ENCODE measurements around the gene LRP4. TPM values are rescaled to one million over a fixed set of nuclear protein-coding genes. Genes with fewer than 3 reads are reported as not detected.
"Not testable (repeated sequence)": the region's sequence is repeated elsewhere in the genome, so short reads cannot be mapped to it uniquely, and the experiment has no call there.

LRP4 gene
- polyA plus RNA-seq, result 1 to 10 TPM; 2.6 to 8.2 TPM

- 1% methylated on average over 42 to 97 of the region's 97 CpGs for WGBS, 2 donors
- Histone ChIP-seq H3K36me3 (ENCODE audit: control insufficient read depth in 2 of 2, insufficient read depth in 2 of 2, low read length in 1 of 2) (no peaks in the 10 kb centered on the region), H3K4me1 (ENCODE audit: control insufficient read depth in 2 of 2, insufficient read depth in 2 of 2, low read length in 1 of 2) (peaks cover 0 to 7% of the 10 kb centered on the region in 2 donors), H3K27ac (ENCODE audit: low read depth in 2 of 2, low read length in 1 of 2) (peak within 1 kb of the TSS; percentile 8 to 57), H3K27me3 (ENCODE audit: control insufficient read depth in 1 of 2, insufficient read depth in 2 of 2, low read length in 2 of 2) (no peaks in the 10 kb centered on the region), H3K9me3 (ENCODE audit: control insufficient read depth in 2 of 2, insufficient read depth in 1 of 2, low read depth in 1 of 2, low read length in 1 of 2) (no peaks in the 10 kb centered on the region), H3K4me3 (ENCODE audit: low read depth in 1 of 2, low read length in 2 of 2) (peak within 1 kb of the TSS; percentile 63 to 80)
These were observed at the start of gene LRP4 for GRCh38 chr11:46918083-46918787. LRP4 (minus strand) TSS chr11:46918550; CDS start chr11:46918379, 171 bp downstream.

- WGBS, 2 donors, result 96 to 97% methylated on average over 2 of the region's 2 CpGs
These were observed 49.6 kb upstream of the LRP4 start for GRCh38 chr11:46967962-46968361.

GRCh38 chr11:46966773-46967172 lies 48.4 kb upstream of the LRP4 start:
- WGBS, 2 donors, result 70 to 80% methylated on average over 2 of the region's 2 CpGs
- Histone ChIP-seq H3K27ac (ENCODE audit: low read depth in 2 of 2, low read length in 1 of 2) (no peak overlapping the region), H3K27me3 (ENCODE audit: control insufficient read depth in 1 of 2, insufficient read depth in 2 of 2, low read length in 2 of 2) (no peaks in the 10 kb centered on the region), H3K4me1 (ENCODE audit: control insufficient read depth in 2 of 2, insufficient read depth in 2 of 2, low read length in 1 of 2) (no peaks in the 10 kb centered on the region), H3K4me3 (ENCODE audit: low read depth in 1 of 2, low read length in 2 of 2) (no peak overlapping the region), H3K36me3 (ENCODE audit: control insufficient read depth in 2 of 2, insufficient read depth in 2 of 2, low read length in 1 of 2) (no peaks in the 10 kb centered on the region), H3K9me3 (ENCODE audit: control insufficient read depth in 2 of 2, insufficient read depth in 1 of 2, low read depth in 1 of 2, low read length in 1 of 2) (no peaks in the 10 kb centered on the region)

More at GRCh38 chr11:46967962-46968361, 49.6 kb upstream of the LRP4 start:
- Histone ChIP-seq H3K27ac (ENCODE audit: low read depth in 2 of 2, low read length in 1 of 2) (no peak overlapping the region), H3K4me1 (ENCODE audit: control insufficient read depth in 2 of 2, insufficient read depth in 2 of 2, low read length in 1 of 2) (no peaks in the 10 kb centered on the region), H3K27me3 (ENCODE audit: control insufficient read depth in 1 of 2, insufficient read depth in 2 of 2, low read length in 2 of 2) (no peaks in the 10 kb centered on the region), H3K36me3 (ENCODE audit: control insufficient read depth in 2 of 2, insufficient read depth in 2 of 2, low read length in 1 of 2) (no peaks in the 10 kb centered on the region), H3K4me3 (ENCODE audit: low read depth in 1 of 2, low read length in 2 of 2) (no peak overlapping the region), H3K9me3 (ENCODE audit: control insufficient read depth in 2 of 2, insufficient read depth in 1 of 2, low read depth in 1 of 2, low read length in 1 of 2) (no peaks in the 10 kb centered on the region)

- WGBS, 2 donors, result 98% methylated on average over 3 of the region's 3 CpGs
- H3K4me1 ChIP-seq (ENCODE audit: control insufficient read depth in 2 of 2, insufficient read depth in 2 of 2, low read length in 1 of 2), result no peaks in the 10 kb centered on the region
- no peaks in the 10 kb centered on the region for H3K36me3 ChIP-seq (ENCODE audit: control insufficient read depth in 2 of 2, insufficient read depth in 2 of 2, low read length in 1 of 2)
- no peaks in the 10 kb centered on the region for H3K27me3 ChIP-seq (ENCODE audit: control insufficient read depth in 1 of 2, insufficient read depth in 2 of 2, low read length in 2 of 2)
- H3K27ac ChIP-seq (ENCODE audit: low read depth in 2 of 2, low read length in 1 of 2), result no peak overlapping the region
- no peak overlapping the region for H3K4me3 ChIP-seq (ENCODE audit: low read depth in 1 of 2, low read length in 2 of 2)
- H3K9me3 ChIP-seq (ENCODE audit: control insufficient read depth in 2 of 2, insufficient read depth in 1 of 2, low read depth in 1 of 2, low read length in 1 of 2), result no peaks in the 10 kb centered on the region
These were observed 45.5 kb upstream of the LRP4 start for GRCh38 chr11:46963844-46964243.

DNA sequence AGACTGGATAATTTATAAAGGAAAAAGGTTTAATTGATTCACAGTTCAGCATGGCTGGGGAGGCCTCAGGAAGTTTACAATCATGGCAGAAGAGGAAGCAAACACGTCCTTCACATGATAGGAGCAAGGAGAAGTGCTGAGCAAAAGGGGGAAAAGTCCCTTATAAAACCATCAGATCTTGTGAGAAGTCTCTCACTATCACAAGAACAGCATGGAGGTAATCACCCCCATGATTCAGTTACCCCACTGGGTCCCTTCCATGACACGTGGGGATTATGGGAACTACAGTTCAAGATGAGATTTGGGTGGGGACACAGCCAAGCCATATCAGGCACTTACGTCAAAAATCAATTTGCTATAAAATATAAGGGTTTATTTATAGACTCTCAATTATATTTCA lies 43.5 kb upstream of the LRP4 start:
- not testable (repeated sequence) for H3K4me3 ChIP-seq (ENCODE audit: low read depth in 1 of 2, low read length in 2 of 2); H3K27me3 ChIP-seq (ENCODE audit: control insufficient read depth in 1 of 2, insufficient read depth in 2 of 2, low read length in 2 of 2); H3K4me1 ChIP-seq (ENCODE audit: control insufficient read depth in 2 of 2, insufficient read depth in 2 of 2, low read length in 1 of 2); H3K9me3 ChIP-seq (ENCODE audit: control insufficient read depth in 2 of 2, insufficient read depth in 1 of 2, low read depth in 1 of 2, low read length in 1 of 2); H3K27ac ChIP-seq (ENCODE audit: low read depth in 2 of 2, low read length in 1 of 2); H3K36me3 ChIP-seq (ENCODE audit: control insufficient read depth in 2 of 2, insufficient read depth in 2 of 2, low read length in 1 of 2)
- WGBS, 2 donors, result 93 to 96% methylated on average over 3 of the region's 3 CpGs

DNA sequence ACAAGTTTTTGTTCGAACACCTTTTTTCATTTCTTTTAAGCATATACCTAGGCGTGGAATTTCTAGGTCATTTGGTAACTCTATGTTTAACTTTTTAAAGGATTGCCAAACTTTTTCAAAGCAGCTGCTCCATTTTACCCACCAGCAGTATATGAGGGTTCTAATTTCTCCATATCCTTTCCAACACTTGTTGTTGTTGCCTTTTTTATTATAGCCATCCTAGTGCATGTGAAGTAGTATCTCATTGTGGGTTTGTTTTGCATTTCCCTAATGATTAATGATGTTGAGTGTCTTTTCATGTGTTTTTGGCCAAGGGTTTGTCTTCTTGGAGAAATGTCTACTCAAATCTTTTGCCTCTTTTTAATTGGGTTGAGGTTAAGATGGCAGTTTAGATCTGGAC lies 42.7 kb upstream of the LRP4 start:
- WGBS, 2 donors, result 97% methylated on average over 2 of the region's 2 CpGs
- Histone ChIP-seq H3K27ac (ENCODE audit: low read depth in 2 of 2, low read length in 1 of 2) (no peak overlapping the region), H3K36me3 (ENCODE audit: control insufficient read depth in 2 of 2, insufficient read depth in 2 of 2, low read length in 1 of 2) (no peaks in the 10 kb centered on the region), H3K27me3 (ENCODE audit: control insufficient read depth in 1 of 2, insufficient read depth in 2 of 2, low read length in 2 of 2) (no peaks in the 10 kb centered on the region), H3K4me1 (ENCODE audit: control insufficient read depth in 2 of 2, insufficient read depth in 2 of 2, low read length in 1 of 2) (no peaks in the 10 kb centered on the region), H3K9me3 (ENCODE audit: control insufficient read depth in 2 of 2, insufficient read depth in 1 of 2, low read depth in 1 of 2, low read length in 1 of 2) (no peaks in the 10 kb centered on the region), H3K4me3 (ENCODE audit: low read depth in 1 of 2, low read length in 2 of 2) (no peak overlapping the region)

DNA sequence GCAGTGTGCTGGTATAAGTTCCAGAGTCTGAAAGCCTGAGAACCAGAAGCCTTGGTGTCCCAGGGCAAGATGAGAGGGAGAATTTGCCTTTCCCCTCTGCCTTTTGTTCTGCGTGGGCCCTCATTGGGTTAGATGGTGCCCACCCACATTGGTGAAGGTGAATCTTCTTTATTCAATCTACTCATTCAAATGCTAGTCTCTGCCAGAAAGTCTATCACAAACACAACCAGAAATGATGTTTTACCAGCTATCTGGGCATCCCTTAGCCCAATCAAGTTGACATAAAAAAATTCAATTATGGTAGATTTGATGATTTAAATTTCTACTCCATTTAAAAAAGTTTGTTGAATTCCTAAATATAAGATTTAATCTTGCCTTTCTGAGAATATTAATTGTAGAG lies 40.4 kb upstream of the LRP4 start:
- no peaks in the 10 kb centered on the region for H3K36me3 ChIP-seq (ENCODE audit: control insufficient read depth in 2 of 2, insufficient read depth in 2 of 2, low read length in 1 of 2)
- no peaks in the 10 kb centered on the region for H3K4me1 ChIP-seq (ENCODE audit: control insufficient read depth in 2 of 2, insufficient read depth in 2 of 2, low read length in 1 of 2)
- no peaks in the 10 kb centered on the region for H3K9me3 ChIP-seq (ENCODE audit: control insufficient read depth in 2 of 2, insufficient read depth in 1 of 2, low read depth in 1 of 2, low read length in 1 of 2)
- WGBS, 2 donors, result 92 to 100% methylated on average over 1 of the region's 1 CpG
- H3K27me3 ChIP-seq (ENCODE audit: control insufficient read depth in 1 of 2, insufficient read depth in 2 of 2, low read length in 2 of 2), result no peaks in the 10 kb centered on the region
- no peak overlapping the region for H3K27ac ChIP-seq (ENCODE audit: low read depth in 2 of 2, low read length in 1 of 2)
- H3K4me3 ChIP-seq (ENCODE audit: low read depth in 1 of 2, low read length in 2 of 2), result no peak overlapping the region

- H3K9me3 ChIP-seq (ENCODE audit: control insufficient read depth in 2 of 2, insufficient read depth in 1 of 2, low read depth in 1 of 2, low read length in 1 of 2), result no peaks in the 10 kb centered on the region
- H3K27ac ChIP-seq (ENCODE audit: low read depth in 2 of 2, low read length in 1 of 2), result no peak overlapping the region
- H3K27me3 ChIP-seq (ENCODE audit: control insufficient read depth in 1 of 2, insufficient read depth in 2 of 2, low read length in 2 of 2), result no peaks in the 10 kb centered on the region
- 90 to 93% methylated on average over 5 of the region's 5 CpGs for WGBS, 2 donors
- H3K4me1 ChIP-seq (ENCODE audit: control insufficient read depth in 2 of 2, insufficient read depth in 2 of 2, low read length in 1 of 2), result no peaks in the 10 kb centered on the region
- H3K36me3 ChIP-seq (ENCODE audit: control insufficient read depth in 2 of 2, insufficient read depth in 2 of 2, low read length in 1 of 2), result no peaks in the 10 kb centered on the region
- no peak overlapping the region for H3K4me3 ChIP-seq (ENCODE audit: low read depth in 1 of 2, low read length in 2 of 2)
These were observed 34.7 kb upstream of the LRP4 start for GRCh38 chr11:46953093-46953492.

GRCh38 chr11:46952553-46952952 lies 34.2 kb upstream of the LRP4 start:
- Histone ChIP-seq H3K27me3 (ENCODE audit: control insufficient read depth in 1 of 2, insufficient read depth in 2 of 2, low read length in 2 of 2) (no peaks in the 10 kb centered on the region), H3K4me1 (ENCODE audit: control insufficient read depth in 2 of 2, insufficient read depth in 2 of 2, low read length in 1 of 2) (peaks cover 0 to 2% of the 10 kb centered on the region in 2 donors), H3K36me3 (ENCODE audit: control insufficient read depth in 2 of 2, insufficient read depth in 2 of 2, low read length in 1 of 2) (no peaks in the 10 kb centered on the region), H3K4me3 (ENCODE audit: low read depth in 1 of 2, low read length in 2 of 2) (no peak overlapping the region), H3K27ac (ENCODE audit: low read depth in 2 of 2, low read length in 1 of 2) (no peak overlapping the region), H3K9me3 (ENCODE audit: control insufficient read depth in 2 of 2, insufficient read depth in 1 of 2, low read depth in 1 of 2, low read length in 1 of 2) (no peaks in the 10 kb centered on the region)
- 70 to 77% methylated on average over 2 of the region's 2 CpGs for WGBS, 2 donors

DNA sequence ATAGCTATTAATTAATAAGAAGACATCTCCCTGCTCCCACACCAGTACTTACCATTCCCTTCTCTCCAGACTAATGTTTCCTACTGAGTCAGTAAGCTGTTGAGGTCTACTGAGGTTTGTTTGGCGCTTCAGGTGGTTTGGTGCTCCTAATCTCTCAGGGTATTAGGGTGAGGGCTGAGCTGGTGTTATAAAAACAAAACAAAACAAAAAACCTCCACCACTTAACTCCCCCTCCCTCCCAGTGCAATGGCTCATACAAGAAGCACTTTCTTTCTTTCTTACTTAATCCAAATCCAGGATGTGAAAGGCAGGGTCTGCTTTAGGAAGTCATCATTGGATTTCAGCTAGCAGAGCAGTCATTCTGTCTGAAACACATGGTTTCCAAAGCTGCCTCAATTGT lies 33.5 kb upstream of the LRP4 start:
- H3K27ac ChIP-seq (ENCODE audit: low read depth in 2 of 2, low read length in 1 of 2), result no peak overlapping the region
- H3K36me3 ChIP-seq (ENCODE audit: control insufficient read depth in 2 of 2, insufficient read depth in 2 of 2, low read length in 1 of 2), result no peaks in the 10 kb centered on the region
- WGBS, 2 donors, result 88 to 90% methylated on average over 1 of the region's 1 CpG
- H3K27me3 ChIP-seq (ENCODE audit: control insufficient read depth in 1 of 2, insufficient read depth in 2 of 2, low read length in 2 of 2), result no peaks in the 10 kb centered on the region
- no peaks in the 10 kb centered on the region for H3K9me3 ChIP-seq (ENCODE audit: control insufficient read depth in 2 of 2, insufficient read depth in 1 of 2, low read depth in 1 of 2, low read length in 1 of 2)
- H3K4me3 ChIP-seq (ENCODE audit: low read depth in 1 of 2, low read length in 2 of 2), result no peak overlapping the region
- H3K4me1 ChIP-seq (ENCODE audit: control insufficient read depth in 2 of 2, insufficient read depth in 2 of 2, low read length in 1 of 2), result peaks cover 0 to 2% of the 10 kb centered on the region in 2 donors
